ENCODE measurements around the gene MTMR3.

GRCh38 chr22:29842172-29842571, 40.8 kb upstream of the MTMR3 start:
- TF ChIP-seq CTCF (IDR thresholded peaks at IDR 0.05) (no peak), POLR2A (IDR thresholded peaks at IDR 0.05) (no peak)

Data from adrenal gland (tissue), 5 donors.